ENCODE data around the gene CDIP1.

- TF ChIP-seq CTCF (conservative IDR thresholded peaks at IDR 0.05; ENCODE audit: low read length) (no peak), EZH2phosphoT487 (IDR thresholded peaks at IDR 0.05; ENCODE audit: borderline replicate concordance) (no peak)
These were observed at the start of gene CDIP1 for GRCh38 chr16:4538350-4539235.
